Measurements from ENCODE around the gene ARAP1.

Gene ARAP1

DNA sequence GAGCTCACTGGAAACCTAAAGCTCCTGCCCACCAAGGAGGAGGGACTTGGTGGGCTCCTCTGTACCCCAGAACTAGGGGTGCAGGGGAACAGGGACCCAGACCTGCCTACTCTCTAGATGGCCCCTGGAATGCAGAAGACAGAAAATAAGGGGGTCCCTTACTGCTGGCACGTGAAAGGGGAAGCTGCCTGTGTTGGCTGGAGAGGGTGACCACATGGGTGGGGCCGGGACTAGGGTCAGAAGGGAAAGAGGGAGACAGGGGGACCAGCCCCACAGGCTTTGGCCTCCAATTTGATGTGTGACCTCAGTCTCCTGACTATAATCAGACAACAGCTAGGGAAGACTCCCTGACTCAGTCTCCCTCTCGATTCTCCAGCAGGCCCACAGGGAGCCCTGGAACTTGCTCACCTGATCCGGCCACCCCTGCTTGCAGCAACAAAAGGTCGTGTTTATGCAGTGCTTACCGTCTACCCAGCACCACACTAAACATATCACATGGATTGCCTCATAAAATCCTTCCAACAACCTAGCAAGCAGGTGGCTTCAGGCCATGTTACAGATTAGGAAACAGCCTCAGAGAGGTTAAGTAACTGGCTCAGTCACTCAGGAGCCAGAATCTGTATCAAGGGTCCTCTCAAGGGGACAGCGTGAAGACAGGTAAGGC is 10.2 kb downstream of the ARAP1 start:
- peak; percentile 48 for DNase-seq

DNA sequence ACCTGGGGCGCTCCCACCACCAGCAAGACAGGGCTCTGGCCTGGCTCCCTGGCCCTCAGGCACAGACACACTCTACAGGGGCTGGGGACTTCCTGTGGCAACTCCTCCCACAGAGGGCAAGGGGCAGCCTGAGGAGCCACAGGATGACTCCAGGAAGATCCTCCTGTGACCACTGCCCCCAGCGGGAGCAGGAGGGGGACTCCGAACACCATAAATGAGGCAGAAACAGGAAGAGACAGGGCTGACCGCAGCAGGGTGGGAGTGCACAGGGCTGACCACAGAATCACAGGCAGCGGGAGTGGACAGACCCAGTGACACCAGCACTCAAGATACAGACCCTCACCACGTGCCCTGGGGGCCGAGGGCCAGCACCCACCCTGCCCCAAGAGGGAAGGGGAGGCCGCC is 10.8 kb downstream of the ARAP1 start:
- DNase-seq, result peak; percentile 89

DNA sequence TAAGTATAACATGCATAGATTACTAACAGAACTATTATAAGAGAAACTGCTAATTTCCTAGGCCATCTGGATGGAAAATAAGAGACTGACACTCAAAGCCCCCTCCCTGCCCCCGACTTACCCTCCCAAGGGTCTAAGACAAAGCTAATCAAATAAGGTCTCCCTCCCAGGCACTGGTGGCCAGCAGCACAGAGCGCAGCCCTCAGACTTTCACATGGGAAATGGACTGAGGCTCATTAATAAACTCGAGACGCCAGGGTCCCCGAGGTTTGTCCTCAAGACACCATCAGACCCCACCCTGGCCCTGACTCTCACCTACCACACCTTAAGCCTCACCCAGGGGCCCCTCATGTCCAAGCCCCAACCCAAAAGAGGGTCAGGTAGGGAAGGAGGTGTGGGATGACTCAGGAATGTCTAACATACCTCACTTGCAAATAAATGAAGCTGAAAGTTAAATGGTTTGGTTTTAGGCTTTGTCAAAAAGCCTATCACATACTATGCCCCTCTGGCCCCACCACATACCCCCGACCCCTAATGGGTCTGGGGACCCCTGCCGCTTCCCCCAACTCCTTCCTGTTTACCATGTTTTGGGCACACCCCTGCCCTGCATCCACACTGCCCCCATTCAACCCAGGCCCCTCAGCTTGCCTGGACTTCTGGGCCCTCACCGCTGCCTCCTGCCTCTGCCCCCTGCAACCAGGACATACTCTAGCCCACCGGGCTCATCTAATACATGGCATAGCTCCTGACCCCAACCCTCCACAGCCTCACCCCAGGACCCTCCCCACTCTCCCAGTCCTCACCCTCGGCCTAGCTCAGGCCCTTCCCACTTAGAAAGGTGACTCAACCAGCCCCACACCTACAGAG is 11.4 kb downstream of the ARAP1 start:
- no peak for DNase-seq

DNA sequence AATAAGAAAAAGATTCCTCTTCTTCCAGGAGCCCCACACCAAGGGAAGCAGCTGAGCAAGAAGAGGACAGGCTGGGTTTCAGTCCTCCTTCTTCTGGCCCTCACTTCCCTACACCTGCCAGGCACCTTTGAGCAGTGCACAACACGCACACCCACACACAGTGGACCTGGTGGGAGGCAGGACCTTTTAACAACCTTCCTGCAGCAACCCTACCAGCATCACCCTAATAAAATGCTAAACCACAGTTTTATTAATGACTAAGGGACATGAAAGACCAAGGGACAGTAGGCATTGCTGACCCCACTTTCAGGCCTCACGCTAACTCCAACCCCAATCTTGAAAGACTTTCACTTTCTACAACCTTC is 12.2 kb downstream of the ARAP1 start:
- no peak for DNase-seq

DNA sequence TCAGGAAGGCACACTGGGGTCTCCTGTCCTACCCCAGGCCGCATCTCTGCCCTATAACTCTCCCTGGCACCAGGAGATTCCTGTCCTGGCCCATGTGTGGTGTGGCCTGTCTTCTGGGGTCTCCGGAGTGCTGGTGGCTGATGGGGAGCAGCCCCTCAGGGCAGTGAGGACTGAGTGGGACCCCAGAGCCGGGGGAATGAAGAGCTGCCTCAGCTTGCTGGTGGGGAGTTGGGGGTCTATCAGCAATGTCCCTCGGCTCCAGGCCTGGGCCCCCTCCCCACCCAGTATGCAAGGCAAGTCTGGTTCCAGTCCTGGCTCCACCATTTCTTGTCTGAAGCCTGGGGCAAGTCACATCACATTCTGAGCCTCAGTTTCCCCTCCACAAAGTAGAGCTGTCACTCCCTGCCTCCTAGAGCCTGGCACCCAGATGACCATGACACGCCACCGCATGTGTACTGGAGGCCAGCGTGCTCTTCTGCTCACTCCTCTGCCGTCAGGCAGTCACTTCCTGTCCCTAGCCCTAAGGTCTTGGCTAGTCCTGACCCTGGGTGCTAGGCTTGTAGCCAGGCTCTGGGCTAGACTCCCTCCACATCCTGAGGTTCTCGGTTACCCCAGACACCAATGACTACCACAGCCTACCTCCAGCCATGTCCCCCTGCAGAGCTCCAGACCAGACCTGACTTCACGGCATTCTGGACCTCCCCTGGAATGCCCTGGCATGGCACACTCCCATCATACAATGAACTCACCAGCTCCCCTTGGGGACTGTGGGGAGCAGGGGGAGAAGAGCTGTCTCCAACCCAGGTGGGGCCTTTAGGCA is 12.8 kb downstream of the ARAP1 start:
- DNase-seq, result no peak

DNA sequence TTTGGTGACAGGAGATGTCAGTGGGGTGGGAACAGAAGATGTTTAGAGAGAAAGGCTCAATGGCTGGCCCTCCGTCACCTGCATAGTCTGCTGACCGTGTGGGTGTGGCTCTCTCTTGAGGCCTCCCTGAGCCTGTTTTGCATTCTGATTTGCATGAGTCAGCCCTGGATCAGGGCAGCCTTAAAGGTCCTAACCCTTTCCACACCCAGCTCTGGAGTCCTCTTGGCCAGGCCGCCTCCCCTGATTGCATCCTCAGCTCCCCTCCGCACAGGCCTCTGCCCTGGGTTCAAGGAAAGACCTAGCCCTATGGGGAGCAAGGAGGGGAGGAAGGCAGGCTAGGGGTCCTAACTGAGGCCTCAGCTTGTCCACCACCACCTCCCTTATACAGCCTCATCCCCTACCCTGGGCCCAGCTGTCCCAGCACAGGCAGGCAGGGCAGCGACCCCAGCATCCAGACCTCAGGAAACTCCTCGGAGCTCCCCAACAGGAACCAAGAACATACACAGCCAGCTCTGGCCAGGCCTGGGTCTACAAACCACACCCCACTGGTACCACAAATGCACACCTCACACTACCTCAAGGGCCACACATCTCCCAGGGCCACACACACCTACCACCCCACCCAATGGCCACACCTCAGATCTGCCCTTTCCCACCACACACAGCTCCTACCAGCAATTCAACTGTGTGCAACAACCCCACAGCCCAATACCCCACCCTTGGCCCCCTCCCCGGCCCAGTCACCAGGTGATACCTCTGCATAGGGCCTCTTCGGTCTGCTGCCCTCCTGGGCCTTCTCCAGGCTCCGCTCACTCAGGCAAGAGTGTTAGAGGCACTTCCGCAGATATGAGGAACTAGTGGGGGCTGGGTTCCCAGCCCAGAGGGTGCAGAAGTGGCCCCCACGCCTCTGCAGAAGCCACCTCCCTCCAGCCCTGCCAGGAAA is 13.7 kb downstream of the ARAP1 start:
- peak; percentile 84 for DNase-seq

DNA sequence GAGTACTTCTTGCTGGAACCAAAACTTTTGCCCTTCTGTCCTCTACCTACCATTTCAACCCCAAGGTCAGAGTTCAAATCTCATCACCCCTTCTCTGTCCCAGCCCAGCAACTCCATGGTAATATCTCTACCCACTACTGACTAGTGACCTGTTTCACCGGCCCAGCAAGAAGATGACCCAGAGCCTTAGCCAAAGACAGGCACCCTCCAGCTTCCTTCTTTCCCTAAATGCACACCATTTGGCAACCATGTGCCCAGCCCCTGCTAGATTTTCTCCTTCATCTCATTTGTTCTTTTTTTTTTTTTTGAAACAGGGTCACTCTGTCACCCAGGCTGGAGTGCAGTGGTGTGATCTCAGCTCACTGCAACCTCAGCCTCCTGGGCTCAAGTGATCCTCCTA is 14.9 kb downstream of the ARAP1 start:
- no peak for DNase-seq

DNA sequence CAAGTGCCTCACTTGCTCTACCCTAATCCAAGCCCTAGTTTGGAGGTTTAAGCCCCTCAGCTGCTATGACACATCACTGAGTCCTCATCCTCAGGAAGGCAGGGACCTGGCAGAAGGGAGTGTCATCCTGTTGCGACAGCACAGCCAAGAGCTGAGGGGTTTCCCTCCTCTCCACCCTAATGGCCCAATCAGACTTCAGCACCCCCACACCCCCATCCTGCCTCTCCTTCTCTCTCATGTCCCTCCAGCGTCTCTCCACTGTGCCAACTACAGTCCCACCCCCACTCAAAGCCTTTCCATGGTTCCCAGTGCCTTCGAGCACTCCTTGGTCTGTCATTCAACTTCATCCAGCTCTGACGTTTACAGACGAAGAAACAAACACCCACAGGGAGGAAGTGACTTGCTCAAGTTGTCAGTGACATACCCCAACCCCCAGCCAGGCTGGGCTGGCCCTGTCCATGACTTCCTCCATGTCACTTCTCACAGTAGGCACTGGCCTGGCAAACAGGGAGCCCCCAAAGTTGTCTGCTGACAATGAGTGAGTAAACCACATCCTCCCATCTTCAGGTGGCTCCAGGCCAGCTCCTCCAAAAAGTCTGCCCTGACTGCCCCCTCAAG is 15.6 kb downstream of the ARAP1 start:
- DNase-seq, result peak; percentile 93

DNA sequence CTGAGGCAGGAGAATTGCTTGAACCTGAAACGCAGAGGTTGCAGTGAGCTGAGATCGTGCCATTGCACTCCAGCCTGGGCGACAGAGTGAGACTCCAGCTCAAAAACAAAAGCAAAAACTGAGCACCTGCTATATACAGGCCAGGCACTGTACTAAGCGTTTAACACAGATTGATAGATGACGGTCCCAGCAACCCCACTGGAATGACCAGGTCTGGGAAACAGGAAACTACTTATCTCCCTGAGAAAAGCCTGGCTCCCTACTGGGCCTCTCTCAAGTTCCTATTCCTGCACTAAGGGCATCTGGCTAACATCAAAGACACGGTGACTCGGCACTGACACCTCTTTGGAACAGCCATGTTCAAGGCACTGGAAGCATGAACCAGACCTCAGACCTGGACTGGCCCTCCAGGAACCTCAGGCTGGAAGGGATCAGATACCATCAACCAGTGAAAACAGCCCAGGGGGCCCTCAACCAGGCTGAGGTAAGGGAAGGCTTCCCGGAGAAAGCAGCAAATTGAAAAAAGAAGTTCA is 16.6 kb downstream of the ARAP1 start:
- DNase-seq, result no peak

DNA sequence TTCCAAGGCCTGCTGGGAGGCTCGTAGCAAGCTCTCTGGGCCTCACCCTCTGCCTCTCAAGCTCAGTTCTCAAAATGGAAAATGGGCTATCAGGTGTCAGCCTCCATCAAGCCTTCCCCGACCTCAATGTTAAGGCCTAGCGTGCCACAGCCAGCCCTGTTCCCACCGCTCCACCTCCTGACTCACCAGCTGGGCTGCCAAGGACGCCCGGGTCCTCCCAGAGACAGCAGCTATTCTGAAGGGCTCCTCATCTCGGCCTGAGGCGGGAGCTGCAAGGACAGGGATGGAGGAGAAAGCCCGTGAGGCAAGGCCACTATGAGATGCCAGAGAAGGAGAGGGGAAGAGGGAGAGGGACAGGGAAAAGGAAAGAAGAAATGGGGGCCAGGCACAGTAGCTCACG is 19.9 kb downstream of the ARAP1 start:
- DNase-seq, result no peak

DNA sequence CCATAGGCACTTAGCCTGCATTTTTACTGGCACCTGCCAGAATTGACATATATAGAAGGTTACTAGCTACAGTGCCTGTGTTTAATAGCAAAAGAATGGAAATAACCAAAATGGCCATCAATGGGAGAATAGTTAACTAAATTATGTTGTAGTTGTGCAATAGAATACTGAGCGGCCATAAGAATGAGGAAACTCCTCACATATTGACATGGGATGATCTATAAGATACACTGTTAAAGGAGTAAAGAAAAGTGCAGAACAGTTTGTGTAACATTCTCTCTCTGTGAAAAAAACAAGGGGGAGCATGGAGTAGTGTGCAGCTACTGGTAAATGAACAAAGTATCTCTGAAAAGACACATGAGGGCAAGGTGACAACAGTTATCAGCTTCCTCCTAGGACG is 21.5 kb downstream of the ARAP1 start:
- peak; percentile 23 for DNase-seq

DNA sequence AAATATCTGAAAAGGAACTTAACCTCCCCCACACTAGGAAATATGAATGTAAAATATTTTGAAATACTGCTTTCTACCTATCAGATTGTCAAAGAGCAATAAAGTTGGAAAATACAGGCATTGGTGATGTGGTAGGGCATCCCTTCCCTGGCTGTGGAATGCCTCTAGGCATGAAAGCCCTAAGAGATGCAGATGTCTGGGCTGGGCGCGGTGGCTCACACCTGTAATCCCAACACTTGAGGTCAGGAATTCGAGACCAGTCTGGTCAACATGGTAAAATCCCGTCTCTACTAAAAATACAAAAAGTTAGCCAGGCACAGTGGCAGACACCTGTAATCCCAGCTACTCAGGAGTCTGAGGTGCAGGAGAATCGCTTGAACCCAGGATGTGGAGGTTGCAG is 22.0 kb downstream of the ARAP1 start:
- DNase-seq, result no peak

DNA sequence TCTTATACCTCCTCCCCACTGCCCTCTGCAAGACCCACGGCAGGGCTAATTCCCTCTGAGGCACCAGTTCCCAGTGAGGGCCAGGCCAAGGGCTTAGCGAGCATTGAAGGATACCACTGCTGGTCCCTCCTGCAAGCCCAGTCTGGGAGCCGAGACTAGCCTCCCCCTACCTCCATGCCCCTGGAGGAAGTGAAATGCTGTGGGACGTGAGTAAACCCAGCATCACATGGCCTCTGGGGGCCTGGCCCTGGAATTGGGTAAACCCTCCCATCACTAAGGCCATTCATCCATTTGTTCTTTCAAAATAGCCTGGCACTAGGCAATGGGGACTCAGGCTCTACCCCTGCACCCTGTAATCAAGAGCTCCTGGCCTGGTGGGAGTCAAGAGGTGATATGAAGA is 24.7 kb downstream of the ARAP1 start:
- DNase-seq, result no peak

DNA sequence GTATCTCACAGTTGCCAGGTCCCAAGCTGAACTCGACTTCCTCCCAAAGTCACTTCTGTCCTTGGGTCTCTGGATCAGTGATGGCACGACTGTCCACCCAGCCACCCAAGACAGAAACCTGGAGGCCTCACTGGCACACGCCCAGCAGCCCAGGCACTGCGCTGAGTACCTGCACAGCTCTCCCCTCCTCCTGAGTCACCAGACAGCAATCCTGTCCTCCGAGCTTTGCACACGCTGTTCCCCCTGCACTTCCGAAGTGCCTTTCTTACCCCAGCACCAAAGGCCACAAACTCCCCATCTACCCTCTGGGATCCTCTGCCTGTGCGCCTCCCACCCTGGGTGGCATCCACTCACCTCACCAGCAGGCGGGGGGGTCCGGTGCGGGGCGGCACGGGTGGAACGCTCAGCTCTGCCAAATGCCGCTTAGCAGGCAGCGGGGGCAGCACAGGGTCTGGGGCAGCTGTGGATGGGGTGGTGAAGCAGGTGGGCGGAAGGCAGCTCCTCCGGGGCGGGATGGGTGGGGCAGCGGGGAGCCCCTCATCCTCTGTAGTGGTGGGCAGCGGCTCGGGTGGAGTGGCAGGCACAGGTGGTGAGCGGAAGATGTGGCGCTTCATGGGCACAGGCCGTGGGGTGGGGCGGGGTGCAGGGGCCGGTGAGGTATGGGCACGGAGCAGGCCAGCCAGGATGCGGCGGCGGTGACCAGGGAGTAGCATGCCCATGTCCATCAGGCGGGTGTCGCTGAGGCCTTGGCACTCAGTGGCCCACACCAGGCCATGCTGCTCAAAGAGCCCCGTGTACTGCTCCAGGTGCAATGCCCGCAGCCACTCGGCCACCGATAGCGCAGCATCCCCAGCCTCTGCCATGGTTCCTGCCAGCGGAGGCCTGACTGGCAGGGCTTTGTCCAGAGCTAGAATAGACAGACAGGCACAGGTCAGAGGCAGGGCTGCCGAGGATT is 25.7 kb downstream of the ARAP1 start:
- no peak for DNase-seq

DNA sequence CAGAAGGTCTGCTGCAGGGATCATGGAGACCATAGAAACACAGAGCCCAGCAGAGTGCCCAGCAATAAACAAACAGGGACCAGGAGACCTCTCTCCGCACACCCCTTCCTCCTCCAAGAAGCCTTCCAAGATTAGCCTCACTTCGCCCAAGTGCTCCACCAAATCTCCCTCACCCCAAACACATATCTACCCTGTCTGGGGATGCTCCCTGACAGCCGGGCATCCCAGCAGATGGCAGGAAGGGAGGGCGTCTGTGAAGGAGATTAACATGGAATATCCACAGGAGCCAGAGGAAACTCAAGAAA is 26.5 kb downstream of the ARAP1 start:
- no peak for DNase-seq

DNA sequence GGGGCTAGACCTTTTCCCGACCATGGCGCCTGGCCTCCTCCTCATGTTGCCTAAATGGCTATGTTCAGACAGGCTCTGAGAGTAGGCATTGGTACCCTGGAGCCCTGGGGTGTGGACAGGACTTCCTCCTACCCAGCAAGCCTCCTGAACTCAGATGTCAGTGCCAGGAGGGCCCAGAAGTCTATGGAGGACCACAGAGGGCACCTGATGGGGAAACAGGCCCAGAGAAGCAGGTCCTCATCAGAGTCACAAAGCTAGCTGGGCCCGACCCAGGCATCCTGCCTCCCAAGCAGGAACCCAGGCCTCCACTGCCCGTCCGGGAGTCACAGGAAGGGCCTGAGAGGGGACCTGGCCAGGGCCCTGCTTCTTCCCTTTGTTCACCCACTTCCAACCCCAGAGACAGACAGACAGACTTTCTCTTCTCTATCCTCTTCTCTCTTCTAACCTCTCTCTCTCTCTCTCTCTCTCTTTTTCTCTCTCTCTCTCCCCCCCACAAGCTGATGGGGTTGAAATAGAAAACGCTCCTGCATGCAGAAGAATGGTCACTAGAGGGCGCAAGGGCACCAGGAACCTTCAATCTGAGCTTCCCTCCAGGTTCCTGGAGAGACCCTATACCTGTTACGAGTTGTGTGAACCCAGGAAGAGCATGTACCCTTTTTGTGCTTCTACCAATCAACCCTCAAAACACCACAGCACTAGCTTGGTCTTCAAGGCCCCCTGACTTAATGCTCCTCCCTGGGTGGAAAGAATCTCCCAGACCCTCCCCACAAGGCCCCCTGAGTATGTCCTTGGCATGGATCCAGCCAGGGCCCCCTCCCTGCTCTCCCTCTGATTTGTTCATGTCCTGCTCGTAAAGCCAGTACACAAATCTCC is 27.1 kb downstream of the ARAP1 start:
- peak; percentile 93 for DNase-seq

DNA sequence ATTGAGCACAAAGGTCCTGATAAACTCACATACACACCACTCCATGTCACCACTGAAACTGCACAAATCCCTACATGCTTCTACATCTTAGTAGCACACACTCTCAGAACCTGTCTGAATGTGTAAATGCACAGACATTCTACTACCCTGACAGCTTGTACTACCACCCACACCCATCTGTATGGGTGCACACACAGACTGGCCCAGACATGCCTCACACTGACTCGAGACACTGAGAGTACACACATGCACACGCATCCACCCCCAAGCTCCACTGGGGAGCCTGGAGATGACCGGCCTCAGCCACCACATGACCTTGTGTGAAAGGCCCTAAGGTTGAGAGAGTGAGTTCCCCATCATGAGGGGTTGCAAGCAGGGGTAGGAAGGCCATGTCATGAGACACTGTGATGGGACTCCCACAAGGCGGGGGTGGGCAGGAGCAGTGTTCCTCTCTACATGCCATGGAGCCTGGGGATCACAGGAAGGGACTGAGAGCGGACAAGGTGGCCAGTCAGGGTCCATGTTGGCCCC is 28.1 kb downstream of the ARAP1 start:
- DNase-seq, result no peak

DNA sequence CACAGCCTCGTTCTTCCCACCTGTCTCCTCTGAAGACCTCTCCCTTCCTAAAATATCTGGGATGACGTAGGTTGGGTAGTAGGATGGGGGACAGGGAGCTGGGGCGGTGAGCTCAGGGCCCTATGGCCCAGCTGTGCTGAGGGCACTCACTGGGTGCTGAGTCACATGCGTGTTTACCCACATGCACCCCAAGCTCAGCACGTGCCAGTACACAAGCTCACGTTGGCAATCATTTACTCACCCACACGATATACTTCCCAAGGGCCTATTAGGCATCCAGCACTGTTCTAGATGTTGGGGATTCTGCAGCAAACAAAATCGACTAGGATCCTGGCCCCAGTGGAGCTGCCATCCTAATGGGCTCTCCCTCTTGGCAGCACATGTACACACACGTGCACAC is 28.7 kb downstream of the ARAP1 start:
- no peak for DNase-seq

DNA sequence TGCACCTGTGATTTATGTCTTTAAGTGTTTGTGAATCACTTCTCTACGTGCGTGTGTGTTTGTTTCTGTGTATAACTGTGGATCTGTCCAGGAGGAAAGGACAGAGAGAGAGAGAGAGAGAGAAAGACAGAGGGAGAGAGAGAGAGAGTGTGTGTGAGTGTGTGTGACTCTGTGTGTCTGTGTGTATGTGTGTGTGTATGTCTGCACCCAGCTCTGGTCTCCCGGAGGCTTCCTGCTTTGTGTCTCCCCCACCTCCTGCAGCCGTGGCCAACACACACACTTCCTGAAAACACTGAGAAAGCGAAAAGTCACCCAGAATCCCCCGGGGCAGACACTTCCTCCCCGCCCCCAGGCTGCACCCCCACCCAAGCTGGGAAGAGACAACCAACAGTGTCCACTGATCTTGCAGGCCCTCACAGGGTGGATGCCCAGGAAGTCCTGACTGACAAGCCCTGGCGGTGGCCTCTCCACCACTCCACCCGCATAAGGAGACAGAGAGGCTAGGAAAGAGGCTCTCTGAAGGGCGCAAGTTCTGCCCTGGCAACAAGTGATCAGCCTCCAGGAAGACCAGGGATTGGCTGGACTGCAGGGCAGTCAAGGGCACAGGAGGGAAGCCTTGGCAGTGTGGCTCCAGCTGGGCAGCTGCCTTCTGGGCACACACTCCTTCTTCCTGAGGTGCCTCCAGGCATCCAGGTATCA is 30.0 kb downstream of the ARAP1 start:
- peak; percentile 95 for DNase-seq
